Measurements from ENCODE around the gene SEMA6A.

SEMA6A gene

GRCh38 chr5:116495786-116496357, 78.8 kb downstream of the SEMA6A start:
- no peak for DNase-seq (ENCODE audit: low read depth)

GRCh38 chr5:116494784-116495450, 79.7 kb downstream of the SEMA6A start:
- DNase-seq (ENCODE audit: low read depth) = no peak

- DNase-seq (ENCODE audit: low read depth) = no peak
Measured at GRCh38 chr5:116492776-116493175, 81.8 kb downstream of the SEMA6A start.

- DNase-seq (ENCODE audit: low read depth) = no peak
Measured at GRCh38 chr5:116492016-116492623, 82.5 kb downstream of the SEMA6A start.

GRCh38 chr5:116488356-116489041, 86.1 kb downstream of the SEMA6A start:
- no peak for DNase-seq (ENCODE audit: low read depth)

GRCh38 chr5:116487045-116487444, 87.6 kb downstream of the SEMA6A start:
- DNase-seq (ENCODE audit: low read depth) = no peak

- DNase-seq (ENCODE audit: low read depth) = no peak
Measured at GRCh38 chr5:116486588-116486987, 88.0 kb downstream of the SEMA6A start.

GRCh38 chr5:116484645-116485044, 90.0 kb downstream of the SEMA6A start:
- DNase-seq (ENCODE audit: low read depth) = no peak

GRCh38 chr5:116482394-116482793, 92.2 kb downstream of the SEMA6A start:
- no peak for DNase-seq (ENCODE audit: low read depth)

- no peak for DNase-seq (ENCODE audit: low read depth)
Measured at GRCh38 chr5:116480894-116481510, 93.6 kb downstream of the SEMA6A start.

GRCh38 chr5:116479776-116480675, 94.6 kb downstream of the SEMA6A start:
- DNase-seq (ENCODE audit: low read depth) = no peak

- no peak for DNase-seq (ENCODE audit: low read depth)
Measured at GRCh38 chr5:116478491-116478890, 96.1 kb downstream of the SEMA6A start.

GRCh38 chr5:116476897-116477537, 97.6 kb downstream of the SEMA6A start:
- DNase-seq (ENCODE audit: low read depth) = no peak

- no peak for DNase-seq (ENCODE audit: low read depth)
Measured at GRCh38 chr5:116475338-116475737, 99.3 kb downstream of the SEMA6A start.

GRCh38 chr5:116473706-116474105, 100.9 kb downstream of the SEMA6A start:
- DNase-seq (ENCODE audit: low read depth) = no peak

GRCh38 chr5:116472274-116472673, 102.3 kb downstream of the SEMA6A start:
- no peak for DNase-seq (ENCODE audit: low read depth)

- DNase-seq (ENCODE audit: low read depth) = no peak
Measured at GRCh38 chr5:116469631-116470030, 105.0 kb downstream of the SEMA6A start.

GRCh38 chr5:116468583-116468982, 106.0 kb downstream of the SEMA6A start:
- no peak for DNase-seq (ENCODE audit: low read depth)

GRCh38 chr5:116467465-116467843, 107.2 kb downstream of the SEMA6A start:
- no peak for DNase-seq (ENCODE audit: low read depth)

- no peak for DNase-seq (ENCODE audit: low read depth)
Measured at GRCh38 chr5:116466727-116467464, 107.7 kb downstream of the SEMA6A start.

Measured in stimulated activated CD8-positive, alpha-beta memory T cell treated with anti-CD3 and anti-CD28 coated beads, Interleukin-12 subunit alpha, Interleukin-12 subunit beta, amount 100 ng/mL, for 4 hours (primary cell).